K562 (cell line): ENCODE measurements around the gene ZNF213. TPM values are rescaled to one million over a fixed set of nuclear protein-coding genes. Genes with fewer than 3 reads are reported as not detected.

Experiments used
- EGR1 ChIP-seq: fragments of 450-650 bp; conservative IDR thresholded peaks from 2 replicates; pipeline ENCODE4 v1.6.1; 2017; ENCODE audit warnings: mild to moderate bottlenecking
- JUND ChIP-seq, 2 experiments: IDR thresholded peaks; 2 replicates in 1 of 2; 3 replicates in 1 of 2; pipeline ENCODE4 v1.6.1; 2011; ENCODE audit warnings: borderline replicate concordance in 2 of 2, low read depth in 2 of 2, low read length in 2 of 2, improper control_type of control experiment in 1 of 2, missing biosample characterization in 1 of 2, missing genetic modification characterization in 1 of 2, missing genetic modification reagents in 1 of 2
- KHSRP ChIP-seq: fragments of 450-650 bp; IDR thresholded peaks from 2 replicates; pipeline ENCODE4 v1.6.1; 2017
- MCM2 ChIP-seq: fragments of 450-650 bp; IDR thresholded peaks from 2 replicates; pipeline ENCODE4 v1.6.1; 2017; ENCODE audit warnings: low read depth, mild to moderate bottlenecking
- NR2F6 ChIP-seq: fragments of 450-650 bp; formaldehyde crosslinking; IDR thresholded peaks from 2 replicates; pipeline ENCODE4 v1.4.0; 2020; ENCODE audit warnings: mild to moderate bottlenecking
- NRF1 ChIP-seq, 2 experiments: fragments of 450-650 bp; IDR thresholded peaks in 1 of 2; conservative IDR thresholded peaks in 1 of 2; 2 replicates each; pipeline ENCODE4 v1.6.1; 2014; ENCODE audit warnings: mild to moderate bottlenecking in 2 of 2
- ZBTB40 ChIP-seq, 2 experiments: fragments of 450-650 bp in 1 of 2; sonication (generic) in 1 of 2; formaldehyde crosslinking in 1 of 2; IDR thresholded peaks; 2 replicates each; pipeline versions ENCODE4 v1.7.1 to v1.9.0; 2016 to 2022; ENCODE audit warnings: inconsistent platforms in 1 of 2, mild to moderate bottlenecking in 1 of 2, missing genetic modification reagents in 1 of 2
- ZNF280A ChIP-seq: fragments of 450-650 bp; IDR thresholded peaks from 2 replicates; pipeline ENCODE4 v1.6.1; 2018; ENCODE audit warnings: mild to moderate bottlenecking, low read depth; ENCODE audit not compliant: partially characterized antibody
- polyA plus RNA-seq, 8 experiments: library from polyadenylated mRNA; depleted of rRNA in 4 of 8; stranded (reverse) in 5 of 8; unstranded in 3 of 8; fragments of >200 nt; fragmentation: Nextera tagmentation in 2 of 8; fragmentation: Illumina TruSeq in 1 of 8; extraction: Ambion mirVana in 2 of 8; extraction: Trizol in 1 of 8; gene quantifications; 2 replicates each; pipeline versions ENCODE4 v1.2.1 to v1.2.3, GENCODE V29; 2011 to 2014; ENCODE audit warnings: inconsistent platforms in 1 of 8, missing spikeins in 1 of 8
- total RNA-seq, 7 experiments: library from RNA; depleted of rRNA in 6 of 7; stranded (reverse); fragments of >200 nt in 6 of 7; fragmentation: Illumina TruSeq in 2 of 7; extraction: Trizol in 2 of 7; gene quantifications; 2 replicates each; pipeline versions ENCODE4 v1.2.1 to v1.2.3, GENCODE V29; 2011 to 2021; ENCODE audit warnings: low replicate concordance in 1 of 7
- TF ChIP-seq, protein P1 (sequence below): fragments of 250-450 bp; sonication (Bioruptor Pico); IDR thresholded peaks from 2 replicates; pipeline ENCODE4 v1.8.0; 2022; ENCODE audit warnings: moderate library complexity, mild to moderate bottlenecking, inconsistent platforms
- TF ChIP-seq, protein P2 (sequence below): fragments of 200-800 bp; sonication (Bioruptor generic); IDR thresholded peaks from 2 replicates; pipeline ENCODE4 v1.6.1; 2017; ENCODE audit warnings: missing genetic modification characterization, missing compliant biosample characterization
- TF ChIP-seq, protein P3 (sequence below): fragments of 450-650 bp; formaldehyde crosslinking; conservative IDR thresholded peaks from 2 replicates; pipeline ENCODE4 v1.4.0; 2022; ENCODE audit warnings: mild to moderate bottlenecking, missing genetic modification characterization

The ZNF213 gene
- total and polyA plus RNA-seq, 9 of the 15 experiments (the other 6 are each of a cell fraction or from before 2014, with no cell fraction given), result 0.49 to 10.0 (median 1.8) TPM

DNA sequence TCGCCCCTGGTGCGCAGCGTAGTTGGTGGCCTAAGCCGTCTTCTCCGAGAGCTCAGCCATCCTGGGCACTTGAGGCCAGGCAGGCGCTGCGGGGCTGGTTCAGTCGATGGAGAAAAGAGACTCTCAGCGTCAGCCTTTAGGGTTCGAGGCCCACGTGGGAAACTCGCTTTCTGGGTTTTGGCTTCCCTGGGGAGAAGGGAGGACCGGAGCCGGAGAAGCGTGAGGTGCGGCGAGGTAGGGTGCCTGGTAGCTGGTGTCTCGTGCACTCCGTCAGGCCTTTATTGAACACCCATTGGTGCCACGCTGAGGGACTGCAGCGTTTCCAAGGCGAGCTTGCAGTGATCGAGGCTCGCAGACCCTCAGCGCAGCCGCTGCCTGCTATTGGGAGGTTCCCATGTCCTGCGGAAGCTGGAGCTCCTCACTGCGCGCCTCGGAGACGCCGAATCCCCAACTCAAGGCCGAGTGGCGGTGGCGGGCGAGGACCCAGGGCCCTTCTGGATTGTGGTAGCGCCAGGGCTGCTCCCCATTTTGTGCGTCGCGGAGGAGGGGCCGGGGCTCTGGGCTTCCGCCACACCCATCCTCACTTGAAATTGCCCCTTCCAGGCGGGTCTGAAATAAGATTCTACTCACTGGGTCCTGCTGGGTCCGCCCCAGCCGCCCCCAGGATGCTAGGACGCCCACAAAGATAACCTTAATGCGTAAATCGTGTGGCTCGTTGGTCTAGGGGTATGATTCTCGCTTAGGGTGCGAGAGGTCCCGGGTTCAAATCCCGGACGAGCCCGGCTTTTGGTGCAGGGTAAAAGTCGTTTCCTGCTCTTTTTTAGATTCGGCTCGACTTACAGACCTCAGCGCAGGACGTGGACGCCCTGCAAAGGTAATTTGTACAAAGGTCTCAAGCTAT lies 54.3 kb downstream of the ZNF213 start (continued):
- TF ChIP-seq ZNF280A (no peak), KHSRP (no peak), NRF1 (conservative IDR thresholded peaks at IDR 0.05 in 1 of 2, IDR thresholded peaks at IDR 0.05 in 1 of 2) (peak; percentile 54 to 62; a peak in 2 of 4 replicates), JUND (IDR thresholded peaks at IDR 0.05; ENCODE audit: borderline replicate concordance, low read depth, low read length) (peak; percentile 6; the same call in 1 of the 2 replicates), JUND (tag; IDR thresholded peaks at IDR 0.05; ENCODE audit: borderline replicate concordance, low read depth, low read length) (no peak), EGR1 (peak; percentile 94), ZBTB40 (IDR thresholded peaks at IDR 0.05) (peak; percentile 74), ZBTB40 (CRISPR knock-in tag; IDR thresholded peaks at IDR 0.05) (no peak), NR2F6 (no peak), MCM2 (no peak)
- TF ChIP-seq, protein P1, sequence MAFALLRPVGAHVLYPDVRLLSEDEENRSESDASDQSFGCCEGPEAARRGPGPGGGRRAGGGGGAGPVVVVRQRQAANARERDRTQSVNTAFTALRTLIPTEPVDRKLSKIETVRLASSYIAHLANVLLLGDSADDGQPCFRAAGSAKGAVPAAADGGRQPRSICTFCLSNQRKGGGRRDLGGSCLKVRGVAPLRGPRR (CRISPR knock-in tag), result no peak
- TF ChIP-seq, protein P2, sequence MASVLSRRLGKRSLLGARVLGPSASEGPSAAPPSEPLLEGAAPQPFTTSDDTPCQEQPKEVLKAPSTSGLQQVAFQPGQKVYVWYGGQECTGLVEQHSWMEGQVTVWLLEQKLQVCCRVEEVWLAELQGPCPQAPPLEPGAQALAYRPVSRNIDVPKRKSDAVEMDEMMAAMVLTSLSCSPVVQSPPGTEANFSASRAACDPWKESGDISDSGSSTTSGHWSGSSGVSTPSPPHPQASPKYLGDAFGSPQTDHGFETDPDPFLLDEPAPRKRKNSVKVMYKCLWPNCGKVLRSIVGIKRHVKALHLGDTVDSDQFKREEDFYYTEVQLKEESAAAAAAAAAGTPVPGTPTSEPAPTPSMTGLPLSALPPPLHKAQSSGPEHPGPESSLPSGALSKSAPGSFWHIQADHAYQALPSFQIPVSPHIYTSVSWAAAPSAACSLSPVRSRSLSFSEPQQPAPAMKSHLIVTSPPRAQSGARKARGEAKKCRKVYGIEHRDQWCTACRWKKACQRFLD, result no peak
- TF ChIP-seq, protein P3, sequence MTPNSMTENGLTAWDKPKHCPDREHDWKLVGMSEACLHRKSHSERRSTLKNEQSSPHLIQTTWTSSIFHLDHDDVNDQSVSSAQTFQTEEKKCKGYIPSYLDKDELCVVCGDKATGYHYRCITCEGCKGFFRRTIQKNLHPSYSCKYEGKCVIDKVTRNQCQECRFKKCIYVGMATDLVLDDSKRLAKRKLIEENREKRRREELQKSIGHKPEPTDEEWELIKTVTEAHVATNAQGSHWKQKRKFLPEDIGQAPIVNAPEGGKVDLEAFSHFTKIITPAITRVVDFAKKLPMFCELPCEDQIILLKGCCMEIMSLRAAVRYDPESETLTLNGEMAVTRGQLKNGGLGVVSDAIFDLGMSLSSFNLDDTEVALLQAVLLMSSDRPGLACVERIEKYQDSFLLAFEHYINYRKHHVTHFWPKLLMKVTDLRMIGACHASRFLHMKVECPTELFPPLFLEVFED (CRISPR knock-in tag), result no peak
